Measurements from ENCODE around the gene USP36. TPM values are rescaled to one million over a fixed set of nuclear protein-coding genes. Genes with fewer than 3 reads are reported as not detected.
A peak's percentile ranks its signal among the peaks of the same experiment; 100 is the strongest.
"Not testable (repeated sequence)": the region's sequence is repeated elsewhere in the genome, so short reads cannot be mapped to it uniquely, and the experiment has no call there.

USP36 gene
- total RNA-seq, 3 donors from 2014 or later: 50.2 to 58.8 (median 55.4) TPM

DNA sequence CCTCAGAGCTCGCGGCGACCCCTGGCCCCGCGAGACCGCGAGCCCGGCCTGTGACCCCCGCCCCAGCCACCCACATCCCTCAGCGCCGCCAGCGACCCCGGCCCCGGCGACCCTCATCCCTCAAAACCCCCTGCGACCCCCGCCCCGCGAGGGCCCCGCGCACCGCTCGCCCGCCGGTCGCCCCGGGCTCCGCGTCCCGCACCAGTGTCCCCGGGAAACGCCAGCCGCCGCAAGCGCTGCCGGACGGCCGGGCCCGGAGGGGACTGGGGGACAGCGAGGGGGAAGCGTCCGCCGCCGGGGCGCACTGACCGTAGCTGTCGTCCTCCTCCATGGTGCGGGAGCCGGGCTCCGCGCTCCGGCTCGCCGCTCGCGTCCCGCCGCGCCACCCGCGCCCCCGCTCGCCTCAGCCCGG is 58.7 kb downstream of the USP36 start, which contains the start of gene CYTH1:
TSS of gene CYTH1 (minus strand) at position 381 of the 412 bp plus-strand sequence. CDS start at position 331, 50 bp downstream.
- Histone ChIP-seq H3K36me3 (no peaks in the 10 kb centered on the region), H3K4me1 (no peaks in the 10 kb centered on the region), H3K4me3 (peak within 1 kb of the TSS; percentile 70 to 98 (median 92)), H3K27ac (peak within 1 kb of the TSS; percentile 94 to 96), H3K27me3 (no peaks in the 10 kb centered on the region), H3K9me3 (no peaks in the 10 kb centered on the region)
- intact Hi-C loops (cut with DNase I; ENCODE audit: low total_unique reads): no loop called here
- TF ChIP-seq POLR2AphosphoS5 (IDR thresholded peaks at IDR 0.05): no peak
- TF ChIP-seq, protein P1, sequence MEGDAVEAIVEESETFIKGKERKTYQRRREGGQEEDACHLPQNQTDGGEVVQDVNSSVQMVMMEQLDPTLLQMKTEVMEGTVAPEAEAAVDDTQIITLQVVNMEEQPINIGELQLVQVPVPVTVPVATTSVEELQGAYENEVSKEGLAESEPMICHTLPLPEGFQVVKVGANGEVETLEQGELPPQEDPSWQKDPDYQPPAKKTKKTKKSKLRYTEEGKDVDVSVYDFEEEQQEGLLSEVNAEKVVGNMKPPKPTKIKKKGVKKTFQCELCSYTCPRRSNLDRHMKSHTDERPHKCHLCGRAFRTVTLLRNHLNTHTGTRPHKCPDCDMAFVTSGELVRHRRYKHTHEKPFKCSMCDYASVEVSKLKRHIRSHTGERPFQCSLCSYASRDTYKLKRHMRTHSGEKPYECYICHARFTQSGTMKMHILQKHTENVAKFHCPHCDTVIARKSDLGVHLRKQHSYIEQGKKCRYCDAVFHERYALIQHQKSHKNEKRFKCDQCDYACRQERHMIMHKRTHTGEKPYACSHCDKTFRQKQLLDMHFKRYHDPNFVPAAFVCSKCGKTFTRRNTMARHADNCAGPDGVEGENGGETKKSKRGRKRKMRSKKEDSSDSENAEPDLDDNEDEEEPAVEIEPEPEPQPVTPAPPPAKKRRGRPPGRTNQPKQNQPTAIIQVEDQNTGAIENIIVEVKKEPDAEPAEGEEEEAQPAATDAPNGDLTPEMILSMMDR (IDR thresholded peaks at IDR 0.05): no peak
- TF ChIP-seq POLR2A (IDR thresholded peaks at IDR 0.05): no peak
- no peak for DNase-seq (ENCODE audit: low spot score in 2 of 2)

DNA sequence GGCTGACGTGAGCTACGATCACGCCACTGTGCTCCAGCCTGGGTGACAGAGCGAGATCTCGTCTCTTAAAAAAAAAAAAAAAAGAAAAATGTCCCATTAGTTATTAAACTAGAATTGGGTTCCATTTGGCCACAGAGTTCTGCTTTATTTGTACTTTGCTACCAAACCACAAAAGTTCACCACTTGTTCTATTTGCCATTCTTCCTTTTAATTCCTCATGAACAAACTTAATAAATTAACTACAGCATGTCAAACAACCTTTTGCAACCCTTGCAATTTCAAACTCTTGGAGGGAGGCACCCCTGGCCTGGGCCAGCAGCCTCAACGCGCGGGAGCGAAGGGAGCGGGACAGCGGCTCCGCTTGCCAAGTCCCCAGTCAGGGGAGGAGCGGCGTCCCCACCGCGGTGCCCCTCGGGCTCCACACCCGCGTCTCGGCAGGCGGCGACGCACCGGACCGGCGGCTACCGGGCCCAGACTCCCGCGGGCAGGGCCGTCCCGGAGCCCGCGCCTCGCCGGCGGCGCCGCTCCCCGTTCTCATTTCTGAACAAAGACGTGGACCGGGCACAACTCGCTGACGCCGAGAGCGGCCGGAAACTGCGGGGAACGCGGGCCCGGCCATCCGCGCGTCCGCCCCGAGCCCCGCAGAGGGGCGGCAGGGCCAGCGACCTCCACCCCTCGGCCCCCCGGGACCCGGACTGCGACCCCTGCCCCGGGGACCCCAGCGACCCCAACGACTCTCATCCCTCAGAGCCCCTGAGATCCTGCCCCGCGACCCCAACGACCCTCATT is 59.3 kb downstream of the USP36 start:
- Histone ChIP-seq H3K4me1 (no peaks in the 10 kb centered on the region), H3K36me3 (no peaks in the 10 kb centered on the region), H3K9me3 (no peaks in the 10 kb centered on the region), H3K27ac (peak overlapping the region; percentile 92 to 93), H3K4me3 (peak overlapping the region; percentile 70 to 98 (median 92)), H3K27me3 (no peaks in the 10 kb centered on the region)
- DNase-seq (ENCODE audit: low spot score in 2 of 2): peak in 1 of 2 donors; percentile 57
- TF ChIP-seq POLR2AphosphoS5 (IDR thresholded peaks at IDR 0.05) (peak in 1 of 3 donors; percentile 34), POLR2A (IDR thresholded peaks at IDR 0.05) (no peak)
- TF ChIP-seq, protein P1 (IDR thresholded peaks at IDR 0.05): no peak
- intact Hi-C loops (cut with DNase I; ENCODE audit: low total_unique reads): no loop called here

DNA sequence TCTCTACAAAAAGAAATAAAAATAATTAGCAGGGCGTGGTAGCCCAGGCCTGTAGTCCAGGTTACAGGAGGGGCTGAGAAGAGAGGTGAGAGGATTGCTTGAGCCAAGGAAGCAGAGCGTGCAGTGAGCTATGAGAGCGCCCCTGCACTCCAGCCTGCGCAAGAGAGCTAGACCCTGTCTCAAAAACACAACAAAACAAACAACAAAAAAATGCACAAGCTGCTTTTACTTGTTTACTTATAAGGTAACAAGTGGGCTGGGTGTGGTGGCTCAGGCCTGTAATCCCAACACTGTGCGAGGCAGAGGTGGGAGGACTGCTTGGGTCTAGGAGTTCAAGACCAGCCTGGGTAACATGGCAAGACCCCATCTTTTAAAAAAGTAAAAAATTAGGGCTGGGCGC is 60.3 kb downstream of the USP36 start:
- no peaks in the 10 kb centered on the region for H3K9me3 ChIP-seq
- intact Hi-C loops (cut with DNase I; ENCODE audit: low total_unique reads): no loop called here
- H3K27ac ChIP-seq: peak overlapping the region; percentile 72 to 93
- no peaks in the 10 kb centered on the region for H3K36me3 ChIP-seq
- no peaks in the 10 kb centered on the region for H3K27me3 ChIP-seq
- peak overlapping the region; percentile 70 to 98 (median 92) for H3K4me3 ChIP-seq
- TF ChIP-seq POLR2AphosphoS5 (IDR thresholded peaks at IDR 0.05) (no peak), POLR2A (IDR thresholded peaks at IDR 0.05) (no peak)
- TF ChIP-seq, protein P1 (IDR thresholded peaks at IDR 0.05): no peak
- DNase-seq (ENCODE audit: low spot score in 2 of 2): no peak
- H3K4me1 ChIP-seq: no peaks in the 10 kb centered on the region

DNA sequence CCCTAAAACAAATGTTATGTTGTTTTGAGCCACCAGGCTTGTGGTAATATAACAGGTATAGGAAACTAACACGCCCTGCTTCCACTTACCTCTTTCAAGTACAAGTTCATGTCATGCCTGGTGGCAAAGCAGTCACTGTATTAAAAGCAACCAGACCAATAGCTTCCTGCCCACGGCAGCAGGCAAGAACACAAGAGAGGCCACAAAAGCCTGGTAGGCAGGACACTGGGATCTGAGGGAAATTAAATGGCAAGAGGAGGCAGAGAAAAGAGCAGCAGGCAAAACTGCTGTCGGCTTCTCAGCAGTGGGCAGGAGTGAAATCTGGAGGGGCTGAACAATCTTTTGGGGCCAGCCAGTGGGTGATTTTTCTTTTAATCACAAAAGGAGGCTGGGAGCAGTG is 60.8 kb downstream of the USP36 start:
- Histone ChIP-seq H3K27me3 (no peaks in the 10 kb centered on the region), H3K4me3 (peak overlapping the region; percentile 70 to 98 (median 92)), H3K36me3 (no peaks in the 10 kb centered on the region), H3K4me1 (no peaks in the 10 kb centered on the region), H3K27ac (peak overlapping the region; percentile 72 to 93), H3K9me3 (no peaks in the 10 kb centered on the region)
- TF ChIP-seq, protein P1 (IDR thresholded peaks at IDR 0.05): no peak
- no peak for TF ChIP-seq POLR2A (IDR thresholded peaks at IDR 0.05)
- TF ChIP-seq POLR2AphosphoS5 (IDR thresholded peaks at IDR 0.05): no peak
- DNase-seq (ENCODE audit: low spot score in 2 of 2): peak in 1 of 2 donors; percentile 35
- intact Hi-C loops (cut with DNase I; ENCODE audit: low total_unique reads): no loop called here

DNA sequence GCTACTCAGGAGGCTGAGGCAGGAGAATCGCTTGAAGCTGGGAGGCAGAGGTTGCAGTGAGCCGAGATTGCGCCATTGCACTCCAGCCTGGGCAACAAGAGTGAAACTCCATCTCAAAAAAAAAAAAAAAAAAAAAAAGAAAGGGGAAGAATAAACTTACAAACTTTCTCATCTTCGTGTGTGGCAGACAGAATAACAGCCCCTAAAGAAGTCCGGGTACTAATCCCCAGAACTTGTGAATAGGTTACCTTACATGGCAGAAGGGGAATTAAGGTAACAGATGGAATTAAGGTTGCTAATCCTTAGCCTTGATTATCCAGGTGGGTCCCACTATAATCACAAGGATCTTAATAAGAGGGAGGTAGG is 61.3 kb downstream of the USP36 start:
- H3K27me3 ChIP-seq; H3K4me1 ChIP-seq; H3K9me3 ChIP-seq; intact Hi-C loops (cut with DNase I; ENCODE audit: low total_unique reads); DNase-seq (ENCODE audit: low spot score in 2 of 2); H3K36me3 ChIP-seq; H3K4me3 ChIP-seq: not testable (repeated sequence)
- peak overlapping the region; percentile 72 to 93 for H3K27ac ChIP-seq

Measured in breast epithelium (tissue), 4 donors.